ENCODE data around the gene HAVCR1. TPM values are rescaled to one million over a fixed set of nuclear protein-coding genes. Genes with fewer than 3 reads are reported as not detected.

The HAVCR1 gene
- total and polyA plus RNA-seq, 2 donors (not counting 1 experiment from before 2014, with no cell fraction given): not detected

DNA sequence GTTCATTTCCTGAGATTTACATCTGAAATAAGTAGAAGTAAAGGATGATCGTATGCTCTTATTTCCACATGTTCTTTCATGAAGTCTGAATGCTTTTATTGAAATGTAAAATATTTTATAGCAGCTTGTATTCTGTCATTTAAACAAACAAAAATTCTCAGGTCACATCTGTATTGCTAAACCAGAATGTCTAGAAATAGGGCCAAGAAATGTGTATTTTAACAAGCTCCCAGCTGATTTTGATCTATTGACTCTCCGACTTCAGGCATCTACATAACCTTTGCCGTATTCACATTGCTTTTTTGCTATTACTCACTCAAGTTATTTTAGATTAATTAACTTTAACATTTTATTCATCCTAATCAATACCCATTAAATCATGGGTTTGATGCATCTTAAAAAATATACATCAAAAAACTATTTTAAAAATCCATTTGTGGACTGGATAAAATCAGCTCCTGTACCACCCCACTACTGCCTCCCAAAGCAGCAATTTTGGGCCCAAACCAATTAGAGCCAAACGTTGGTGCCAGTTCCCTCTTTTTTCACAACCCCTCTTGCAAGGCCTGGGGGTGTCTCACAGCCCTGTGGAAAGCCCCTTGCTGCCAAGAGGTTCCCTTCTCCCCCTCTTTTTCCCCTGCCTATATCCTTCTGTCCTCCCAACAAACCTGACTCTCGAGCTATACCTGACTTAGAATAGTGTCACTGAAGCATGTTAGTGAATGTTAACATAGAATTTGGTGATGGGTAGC lies 34.5 kb downstream of the HAVCR1 start:
- no peak overlapping the region for H3K4me2 ChIP-seq (replicated peaks; ENCODE audit: low read depth, low read length, poor library complexity, severe bottlenecking)
- H3K9me3 ChIP-seq (ENCODE audit: control extremely low read depth in 1 of 3, control insufficient read depth in 2 of 3, insufficient read depth in 1 of 3, low read length in 2 of 3): no peaks in the 10 kb centered on the region
- no peaks in the 10 kb centered on the region for H3K9me3 Mint-ChIP-seq (ENCODE audit: insufficient read depth)
- CTCF ChIA-PET: no interaction called here
- 14% methylated on average over 1 of the region's 5 CpGs for WGBS (ENCODE audit: insufficient coverage)
- DNase-seq (no peak), ATAC-seq (ENCODE audit: low read depth) (no peak)
- no peak overlapping the region for H3K9ac ChIP-seq (ENCODE audit: low read length)
- TF ChIP-seq, protein P1, sequence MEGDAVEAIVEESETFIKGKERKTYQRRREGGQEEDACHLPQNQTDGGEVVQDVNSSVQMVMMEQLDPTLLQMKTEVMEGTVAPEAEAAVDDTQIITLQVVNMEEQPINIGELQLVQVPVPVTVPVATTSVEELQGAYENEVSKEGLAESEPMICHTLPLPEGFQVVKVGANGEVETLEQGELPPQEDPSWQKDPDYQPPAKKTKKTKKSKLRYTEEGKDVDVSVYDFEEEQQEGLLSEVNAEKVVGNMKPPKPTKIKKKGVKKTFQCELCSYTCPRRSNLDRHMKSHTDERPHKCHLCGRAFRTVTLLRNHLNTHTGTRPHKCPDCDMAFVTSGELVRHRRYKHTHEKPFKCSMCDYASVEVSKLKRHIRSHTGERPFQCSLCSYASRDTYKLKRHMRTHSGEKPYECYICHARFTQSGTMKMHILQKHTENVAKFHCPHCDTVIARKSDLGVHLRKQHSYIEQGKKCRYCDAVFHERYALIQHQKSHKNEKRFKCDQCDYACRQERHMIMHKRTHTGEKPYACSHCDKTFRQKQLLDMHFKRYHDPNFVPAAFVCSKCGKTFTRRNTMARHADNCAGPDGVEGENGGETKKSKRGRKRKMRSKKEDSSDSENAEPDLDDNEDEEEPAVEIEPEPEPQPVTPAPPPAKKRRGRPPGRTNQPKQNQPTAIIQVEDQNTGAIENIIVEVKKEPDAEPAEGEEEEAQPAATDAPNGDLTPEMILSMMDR (IDR thresholded peaks at IDR 0.05): no peak
- TF ChIP-seq EZH2 (IDR thresholded peaks at IDR 0.05; ENCODE audit: borderline replicate concordance, insufficient read depth, low read depth, low read length, poor library complexity, severe bottlenecking): no peak
- H3K27me3 Mint-ChIP-seq: peaks cover 5% of the 10 kb centered on the region
- POLR2A ChIA-PET: no interaction called here
- H4K20me1 ChIP-seq (ENCODE audit: control insufficient read depth, insufficient read depth, low read length, poor library complexity, severe bottlenecking): no peaks in the 10 kb centered on the region
- no peak overlapping the region for H3K4me3 Mint-ChIP-seq
- H2AFZ ChIP-seq (ENCODE audit: insufficient read depth, low read depth, low read length, poor library complexity, severe bottlenecking): no peak overlapping the region
- no peaks in the 10 kb centered on the region for H3K4me1 ChIP-seq (ENCODE audit: control insufficient read depth in 2 of 2, insufficient read depth in 2 of 2, low read length in 2 of 2)
- H3K79me2 ChIP-seq (ENCODE audit: control insufficient read depth, insufficient read depth, low read length): no peaks in the 10 kb centered on the region
- H3K4me3 ChIP-seq (ENCODE audit: control extremely low read depth in 1 of 5, extremely low read depth in 1 of 5, insufficient read depth in 1 of 5, low read depth in 2 of 5, low read length in 4 of 5): no peak overlapping the region
- H3K27ac ChIP-seq (ENCODE audit: low read length in 2 of 2): no peak overlapping the region
- peaks cover 0 to 6% (median 0%) of the 10 kb centered on the region in 4 experiments for H3K27me3 ChIP-seq (replicated peaks in 1 of 4; ENCODE audit: control extremely low read depth in 1 of 4, control insufficient read depth in 3 of 4, insufficient read depth in 4 of 4, low read length in 3 of 4)
- no peaks in the 10 kb centered on the region for H3K36me3 ChIP-seq (replicated peaks in 1 of 2; ENCODE audit: control extremely low read depth in 1 of 2, control insufficient read depth in 1 of 2, extremely low read depth in 1 of 2, insufficient read depth in 2 of 2, low read length in 1 of 2)
- peaks cover 4% of the 10 kb centered on the region for H3K4me1 Mint-ChIP-seq
- intact Hi-C loops (cut with micrococcal nuclease): no loop called here
- no peak overlapping the region for H3K27ac Mint-ChIP-seq

- POLR2A ChIA-PET: no interaction called here
Observed at GRCh38 chr5:157022024-157022423, 36.9 kb downstream of the HAVCR1 start.

More at GRCh38 chr5:157022024-157022423, 36.9 kb downstream of the HAVCR1 start:
- no peak overlapping the region for H2AFZ ChIP-seq (ENCODE audit: insufficient read depth, low read depth, low read length, poor library complexity, severe bottlenecking)
- peaks cover 4% of the 10 kb centered on the region for H3K4me1 Mint-ChIP-seq
- intact Hi-C loops (cut with micrococcal nuclease): no loop called here
- DNase-seq (no peak), ATAC-seq (ENCODE audit: low read depth) (no peak)
- H4K20me1 ChIP-seq (ENCODE audit: control insufficient read depth, insufficient read depth, low read length, poor library complexity, severe bottlenecking): no peaks in the 10 kb centered on the region
- H3K27ac ChIP-seq (ENCODE audit: low read length in 2 of 2): no peak overlapping the region
- H3K4me3 Mint-ChIP-seq: no peak overlapping the region
- H3K27me3 ChIP-seq (replicated peaks in 1 of 4; ENCODE audit: control extremely low read depth in 1 of 4, control insufficient read depth in 3 of 4, insufficient read depth in 4 of 4, low read length in 3 of 4): peaks cover 0 to 2% (median 0%) of the 10 kb centered on the region in 4 experiments
- H3K4me2 ChIP-seq (replicated peaks; ENCODE audit: low read depth, low read length, poor library complexity, severe bottlenecking): no peak overlapping the region
- no peaks in the 10 kb centered on the region for H3K4me1 ChIP-seq (ENCODE audit: control insufficient read depth in 2 of 2, insufficient read depth in 2 of 2, low read length in 2 of 2)
- H3K9me3 Mint-ChIP-seq (ENCODE audit: insufficient read depth): no peaks in the 10 kb centered on the region
- CTCF ChIA-PET: no interaction called here
- peaks cover 0 to 8% (median 4%) of the 10 kb centered on the region in 3 donors for H3K9me3 ChIP-seq (ENCODE audit: control extremely low read depth in 1 of 3, control insufficient read depth in 2 of 3, insufficient read depth in 1 of 3, low read length in 2 of 3)
- H3K4me3 ChIP-seq (ENCODE audit: control extremely low read depth in 1 of 5, extremely low read depth in 1 of 5, insufficient read depth in 1 of 5, low read depth in 2 of 5, low read length in 4 of 5): no peak overlapping the region
- no peak overlapping the region for H3K27ac Mint-ChIP-seq
- no peaks in the 10 kb centered on the region for H3K36me3 ChIP-seq (replicated peaks in 1 of 2; ENCODE audit: control extremely low read depth in 1 of 2, control insufficient read depth in 1 of 2, extremely low read depth in 1 of 2, insufficient read depth in 2 of 2, low read length in 1 of 2)
- no peak overlapping the region for H3K9ac ChIP-seq (ENCODE audit: low read length)
- H3K79me2 ChIP-seq (ENCODE audit: control insufficient read depth, insufficient read depth, low read length): no peaks in the 10 kb centered on the region
- TF ChIP-seq, protein P1 (IDR thresholded peaks at IDR 0.05): no peak
- TF ChIP-seq EZH2 (IDR thresholded peaks at IDR 0.05; ENCODE audit: borderline replicate concordance, insufficient read depth, low read depth, low read length, poor library complexity, severe bottlenecking): no peak
- no peaks in the 10 kb centered on the region for H3K27me3 Mint-ChIP-seq
- WGBS (ENCODE audit: insufficient coverage): no CpG with 5 or more reads among the region's 2 CpGs
